Activated naive CD4-positive, alpha-beta T cell treated with anti-CD3 and anti-CD28 coated beads for 36 hours (primary cell): ENCODE results near the gene FERMT2. TPM values are rescaled to one million over a fixed set of nuclear protein-coding genes. Genes with fewer than 3 reads are reported as not detected.

Source experiments
- CTCF ChIA-PET: fragments of 350-600 bp; sonication (Branson Sonifier 250); formaldehyde crosslinking; loops from one replicate; lab custom pipeline; 2021; ENCODE audit warnings: antibody characterized with exemption; lab: Charles Lee
- DNase-seq: peaks from one replicate; pipeline ENCODE4 v3.0.0-alpha.2; 2020
- H3K27ac Mint-ChIP-seq: one replicate; pipeline ENCODE4 v1.8.0; 2021; ENCODE audit warnings: mild to moderate bottlenecking, mixed read lengths
- H3K27me3 Mint-ChIP-seq: one replicate; pipeline ENCODE4 v1.8.0; 2021; ENCODE audit warnings: low read depth, mixed read lengths
- H3K36me3 Mint-ChIP-seq: one replicate; pipeline ENCODE4 v1.8.0; 2021; ENCODE audit warnings: low read depth, mixed read lengths
- H3K4me1 Mint-ChIP-seq: one replicate; pipeline ENCODE4 v1.8.0; 2021; ENCODE audit warnings: low read depth, mixed read lengths
- H3K4me3 Mint-ChIP-seq: one replicate; pipeline ENCODE4 v1.8.0; 2021; ENCODE audit warnings: mild to moderate bottlenecking, moderate library complexity, mixed read lengths
- H3K9me3 Mint-ChIP-seq: one replicate; pipeline ENCODE4 v1.8.0; 2021; ENCODE audit warnings: mixed read lengths
- intact Hi-C: fragments of 100-400 bp; cut with micrococcal nuclease; formaldehyde crosslinking; loops from one replicate; pipeline ENCODE4 v1.15.1; 2023
- total RNA-seq, 2 experiments: library from RNA; stranded (reverse); gene quantifications; one replicate each; pipeline ENCODE4 v1.2.3, GENCODE V29; 2021

FERMT2 gene
- total RNA-seq, 2 experiments from 2014 or later, result 2.8 to 3.0 TPM

DNA sequence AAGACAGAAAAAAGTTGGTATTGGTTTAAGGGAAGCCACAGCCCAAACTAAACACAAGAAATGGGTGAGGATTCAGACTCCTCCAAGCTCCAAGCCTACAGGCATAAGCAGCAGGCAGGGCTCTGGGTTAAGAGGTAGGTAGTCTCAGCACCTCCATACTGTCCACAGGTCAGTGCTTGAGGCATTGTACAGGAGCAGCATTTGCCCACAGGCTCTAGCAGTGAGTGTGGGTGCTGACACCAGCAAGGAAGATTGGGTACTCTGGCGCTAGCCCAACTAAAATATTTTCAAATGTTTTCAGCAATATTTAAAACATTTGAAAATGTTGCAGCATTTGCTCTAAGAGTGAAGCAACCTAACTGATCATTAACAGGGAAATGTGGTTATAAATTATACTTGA is 33.1 kb downstream of the FERMT2 start:
- H3K27ac Mint-ChIP-seq, result no peak overlapping the region
- no peak overlapping the region for H3K4me3 Mint-ChIP-seq
- H3K36me3 Mint-ChIP-seq, result no peaks in the 10 kb centered on the region
- peaks cover 17% of the 10 kb centered on the region for H3K4me1 Mint-ChIP-seq
- DNase-seq, result peak; percentile 5
- no peaks in the 10 kb centered on the region for H3K9me3 Mint-ChIP-seq
- no peaks in the 10 kb centered on the region for H3K27me3 Mint-ChIP-seq
- CTCF ChIA-PET, result no interaction called here
- intact Hi-C loops, result loop anchor here (1.0 to 5.0 kb wide), 10 partner anchors 33 to 365 kb away; partner anchors contain the start of genes GPR137C, PSMC6 and TXNDC16

DNA sequence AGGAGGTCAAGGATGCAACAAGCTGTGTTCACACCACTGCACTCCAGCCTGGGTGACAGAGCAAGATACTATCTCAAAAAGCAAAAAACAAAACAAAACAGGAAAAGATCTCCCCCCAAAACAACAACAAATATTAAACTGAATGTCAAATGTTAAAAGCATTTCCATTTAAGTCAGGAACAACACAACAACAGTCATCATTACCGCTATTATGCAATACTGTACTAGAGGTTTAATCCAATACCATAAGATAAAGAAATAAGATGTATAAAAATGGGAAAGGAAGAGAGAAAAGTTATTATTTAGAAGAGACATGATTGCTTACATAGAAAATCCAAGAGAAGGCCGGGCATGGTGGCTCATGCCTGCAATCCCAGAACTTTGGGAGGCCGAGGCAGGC is 36.6 kb downstream of the FERMT2 start:
- H3K9me3 Mint-ChIP-seq, result no peaks in the 10 kb centered on the region
- H3K4me1 Mint-ChIP-seq, result peaks cover 14% of the 10 kb centered on the region
- H3K36me3 Mint-ChIP-seq, result no peaks in the 10 kb centered on the region
- no peak overlapping the region for H3K27ac Mint-ChIP-seq
- no peak for DNase-seq
- CTCF ChIA-PET, result interaction anchor here (0.9 kb wide), 1 partner anchor 12 kb away, joined by 3 read pairs; no protein-coding TSS in a partner anchor
- no peak overlapping the region for H3K4me3 Mint-ChIP-seq
- intact Hi-C loops, result no loop called here
- no peaks in the 10 kb centered on the region for H3K27me3 Mint-ChIP-seq

DNA sequence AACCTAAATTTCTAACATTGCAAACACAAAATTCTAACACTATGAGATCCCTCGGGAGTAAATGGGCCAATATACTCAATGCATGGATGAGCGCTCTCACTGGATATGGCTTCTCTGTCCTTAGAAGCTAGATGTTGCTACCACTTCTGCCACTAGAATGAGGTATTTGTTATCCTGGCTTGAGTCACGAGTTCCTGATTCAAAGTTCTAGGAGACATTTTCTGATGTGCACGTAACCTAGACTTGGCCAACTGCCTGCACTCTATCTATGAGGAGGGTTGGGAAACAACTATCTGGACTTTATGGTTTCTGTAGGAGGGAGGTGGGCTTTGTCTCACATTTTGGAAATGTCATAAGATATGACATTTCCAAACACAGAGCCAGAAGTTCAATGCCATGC is 37.6 kb downstream of the FERMT2 start:
- H3K4me1 Mint-ChIP-seq, result peaks cover 10% of the 10 kb centered on the region
- CTCF ChIA-PET, result interaction anchor here (0.9 kb wide), 1 partner anchor 13 kb away, joined by 3 read pairs; no protein-coding TSS in a partner anchor
- H3K9me3 Mint-ChIP-seq, result no peaks in the 10 kb centered on the region
- intact Hi-C loops, result no loop called here
- H3K36me3 Mint-ChIP-seq, result no peaks in the 10 kb centered on the region
- H3K4me3 Mint-ChIP-seq, result no peak overlapping the region
- no peaks in the 10 kb centered on the region for H3K27me3 Mint-ChIP-seq
- no peak overlapping the region for H3K27ac Mint-ChIP-seq
- no peak for DNase-seq

DNA sequence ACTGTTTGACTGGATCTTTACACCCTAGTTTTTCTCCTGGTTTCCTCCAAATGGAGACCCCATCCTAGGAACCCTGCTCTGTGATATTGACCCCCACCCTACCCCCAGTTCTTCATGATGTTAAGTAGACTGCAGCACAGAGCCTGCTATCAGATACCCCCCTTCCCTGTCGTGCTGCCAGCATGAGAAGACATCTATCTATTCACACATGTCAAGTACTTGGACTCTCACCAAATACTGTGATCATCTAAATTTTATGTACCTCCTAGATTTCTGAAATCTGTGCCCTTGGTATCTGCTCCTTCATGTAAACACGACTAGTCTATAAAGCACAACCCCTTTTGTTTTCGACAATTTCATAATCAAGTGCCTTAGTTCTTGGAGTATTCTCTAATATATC is 38.9 kb downstream of the FERMT2 start:
- no peak overlapping the region for H3K4me3 Mint-ChIP-seq
- no peaks in the 10 kb centered on the region for H3K9me3 Mint-ChIP-seq
- no peaks in the 10 kb centered on the region for H3K27me3 Mint-ChIP-seq
- intact Hi-C loops, result no loop called here
- no peaks in the 10 kb centered on the region for H3K36me3 Mint-ChIP-seq
- no peak for DNase-seq
- H3K4me1 Mint-ChIP-seq, result peaks cover under 1% of the 10 kb centered on the region
- H3K27ac Mint-ChIP-seq, result no peak overlapping the region
- CTCF ChIA-PET, result no interaction called here

DNA sequence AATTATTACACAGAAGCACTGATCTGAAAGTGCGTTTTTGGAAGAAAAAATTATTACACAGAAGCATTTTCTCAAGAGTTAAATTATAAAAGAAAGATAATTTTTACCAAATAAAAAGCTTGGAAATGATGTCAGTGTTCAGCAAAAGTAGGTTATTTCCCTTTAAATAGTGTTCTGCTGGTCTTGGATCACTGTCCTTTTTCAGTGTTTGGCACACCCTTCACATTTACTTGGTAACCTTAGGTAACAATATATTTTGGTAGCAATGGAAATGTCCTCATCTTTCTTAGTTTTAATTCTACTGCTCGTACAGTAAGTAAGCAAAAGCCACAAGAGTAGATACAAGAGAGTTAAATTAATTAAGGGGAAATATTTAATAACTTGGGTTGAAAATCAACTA is 40.3 kb downstream of the FERMT2 start:
- Mint-ChIP-seq H3K36me3 (no peaks in the 10 kb centered on the region), H3K9me3 (no peaks in the 10 kb centered on the region), H3K27me3 (no peaks in the 10 kb centered on the region), H3K4me3 (no peak overlapping the region), H3K4me1 (no peaks in the 10 kb centered on the region), H3K27ac (no peak overlapping the region)
- CTCF ChIA-PET, result interaction anchor here (0.7 kb wide), 2 partner anchors 385 to 478 kb away, joined by 3 read pairs; no protein-coding TSS in a partner anchor
- no peak for DNase-seq
- intact Hi-C loops, result no loop called here

DNA sequence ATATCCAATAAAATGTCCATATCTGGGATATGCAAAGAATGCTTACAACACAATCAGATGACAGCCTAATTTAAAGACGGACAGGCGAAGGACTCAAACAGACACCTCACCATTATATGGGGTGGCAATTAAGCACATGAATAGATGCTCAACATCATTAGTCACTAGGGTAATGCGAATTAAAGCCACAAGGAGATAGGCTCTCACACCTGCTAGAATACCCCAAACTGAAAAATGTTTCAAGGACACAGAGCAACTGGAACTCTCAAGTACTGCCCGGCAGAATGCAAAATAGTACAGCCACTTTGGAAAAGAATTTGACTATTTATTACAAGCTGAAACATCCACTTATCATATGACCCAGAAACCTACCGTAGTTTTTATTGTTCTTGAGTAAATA is 42.9 kb downstream of the FERMT2 start:
- CTCF ChIA-PET, result no interaction called here

DNA sequence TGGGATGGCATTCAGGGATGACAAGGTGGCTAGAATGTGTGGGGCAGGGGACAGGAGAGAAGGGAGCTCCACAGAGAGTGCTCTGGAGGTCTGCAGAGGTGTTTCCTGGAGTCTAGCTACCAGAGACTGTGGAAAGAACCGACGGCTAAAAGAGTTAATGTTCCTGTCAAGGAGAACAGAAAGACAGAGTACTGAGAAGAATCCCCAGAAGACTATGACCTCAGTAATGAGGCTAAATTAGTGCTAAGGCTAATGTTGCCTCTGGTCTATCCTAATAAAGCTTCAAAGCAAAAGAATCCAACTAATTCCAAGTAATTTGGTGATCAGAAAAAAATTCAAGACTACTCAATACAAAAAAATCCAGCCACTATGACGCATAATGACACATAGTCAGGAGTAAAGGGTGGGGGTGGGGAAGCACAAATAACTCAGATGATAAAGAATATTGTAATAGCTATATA is 44.7 kb downstream of the FERMT2 start:
- Mint-ChIP-seq H3K36me3 (no peaks in the 10 kb centered on the region), H3K27ac (no peak overlapping the region), H3K9me3 (no peaks in the 10 kb centered on the region), H3K4me1 (no peaks in the 10 kb centered on the region), H3K4me3 (no peak overlapping the region), H3K27me3 (no peaks in the 10 kb centered on the region)
- CTCF ChIA-PET, result no interaction called here
- no peak for DNase-seq
- intact Hi-C loops, result no loop called here

More for the DNA sequence above, 42.9 kb downstream of the FERMT2 start:
- no peak overlapping the region for H3K4me3 Mint-ChIP-seq
- DNase-seq, result no peak
- H3K4me1 Mint-ChIP-seq, result no peaks in the 10 kb centered on the region
- H3K27ac Mint-ChIP-seq, result no peak overlapping the region
- H3K9me3 Mint-ChIP-seq, result no peaks in the 10 kb centered on the region
- intact Hi-C loops, result no loop called here
- no peaks in the 10 kb centered on the region for H3K27me3 Mint-ChIP-seq
- H3K36me3 Mint-ChIP-seq, result no peaks in the 10 kb centered on the region

DNA sequence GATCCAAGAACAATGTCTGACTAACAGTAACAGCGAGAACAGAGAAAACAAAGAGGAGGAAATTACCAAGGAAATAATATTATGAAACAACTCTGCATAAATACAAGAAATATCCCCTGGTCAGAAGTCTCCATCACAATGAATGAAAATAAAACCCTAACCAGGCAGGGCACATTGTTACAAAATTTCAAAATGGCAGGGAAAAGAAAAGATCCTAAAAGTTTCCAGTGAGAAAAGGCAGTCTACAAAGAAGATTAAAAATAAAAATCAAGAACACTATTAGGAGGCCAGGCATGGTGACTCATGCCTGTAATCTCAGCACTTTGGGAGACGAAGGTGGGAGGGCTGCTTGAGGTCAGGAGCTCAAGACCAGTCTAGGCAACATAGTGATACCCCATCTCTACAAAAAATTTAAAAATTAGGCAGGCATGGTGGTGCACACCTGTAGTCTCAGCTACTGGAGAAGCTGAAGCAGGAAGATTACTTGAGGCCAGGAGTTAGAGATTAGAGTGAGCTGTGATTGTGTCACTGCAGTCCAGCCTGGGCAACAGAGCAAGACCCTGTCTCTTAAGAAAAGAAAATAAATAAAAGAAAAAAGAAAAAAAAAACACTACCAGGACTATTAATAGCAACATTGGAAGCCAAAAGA is 47.8 kb downstream of the FERMT2 start:
- intact Hi-C loops, result no loop called here

DNA sequence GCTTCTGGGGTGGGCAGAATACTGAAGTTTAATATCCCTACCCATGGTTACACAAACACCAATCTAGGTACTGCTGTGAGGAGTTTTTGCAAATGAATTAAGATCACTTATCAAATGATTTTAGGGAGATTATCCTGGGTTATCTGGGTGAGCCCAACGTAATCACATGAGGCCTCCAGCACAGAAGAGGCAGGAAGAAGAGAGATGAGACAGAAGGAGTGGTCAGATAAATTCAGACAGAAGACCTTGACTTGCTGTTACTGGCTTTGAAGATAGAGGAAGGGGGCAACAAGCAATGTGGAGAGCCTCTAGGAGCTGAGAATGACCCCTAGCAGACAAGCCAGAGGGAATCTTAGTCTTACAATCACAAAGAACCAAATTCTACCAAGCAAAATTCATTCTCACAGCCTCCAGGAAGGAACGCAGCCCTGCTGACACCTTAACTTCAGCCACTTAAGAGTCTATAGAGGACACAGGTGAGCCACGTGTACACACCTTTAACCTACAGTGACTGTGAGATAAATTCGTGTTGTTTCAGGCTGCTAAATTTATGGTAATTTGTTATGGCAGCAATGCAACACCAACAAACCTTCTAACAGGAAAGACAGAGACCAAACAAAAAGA is 49.4 kb downstream of the FERMT2 start:
- Mint-ChIP-seq H3K4me3 (no peak overlapping the region), H3K27ac (no peak overlapping the region), H3K36me3 (no peaks in the 10 kb centered on the region), H3K9me3 (no peaks in the 10 kb centered on the region), H3K4me1 (no peaks in the 10 kb centered on the region), H3K27me3 (no peaks in the 10 kb centered on the region)
- CTCF ChIA-PET, result interaction anchor here (0.6 kb wide), 1 partner anchor 1239 kb away, joined by 3 read pairs; no protein-coding TSS in a partner anchor
- intact Hi-C loops, result no loop called here
- no peak for DNase-seq

More for the DNA sequence above, 47.8 kb downstream of the FERMT2 start:
- H3K4me1 Mint-ChIP-seq, result no peaks in the 10 kb centered on the region
- no peaks in the 10 kb centered on the region for H3K9me3 Mint-ChIP-seq
- CTCF ChIA-PET, result interaction anchor here (0.6 kb wide), 1 partner anchor 565 kb away, joined by 3 read pairs; no protein-coding TSS in a partner anchor
- no peak overlapping the region for H3K27ac Mint-ChIP-seq
- H3K27me3 Mint-ChIP-seq, result no peaks in the 10 kb centered on the region
- no peaks in the 10 kb centered on the region for H3K36me3 Mint-ChIP-seq
- DNase-seq, result no peak
- H3K4me3 Mint-ChIP-seq, result no peak overlapping the region

DNA sequence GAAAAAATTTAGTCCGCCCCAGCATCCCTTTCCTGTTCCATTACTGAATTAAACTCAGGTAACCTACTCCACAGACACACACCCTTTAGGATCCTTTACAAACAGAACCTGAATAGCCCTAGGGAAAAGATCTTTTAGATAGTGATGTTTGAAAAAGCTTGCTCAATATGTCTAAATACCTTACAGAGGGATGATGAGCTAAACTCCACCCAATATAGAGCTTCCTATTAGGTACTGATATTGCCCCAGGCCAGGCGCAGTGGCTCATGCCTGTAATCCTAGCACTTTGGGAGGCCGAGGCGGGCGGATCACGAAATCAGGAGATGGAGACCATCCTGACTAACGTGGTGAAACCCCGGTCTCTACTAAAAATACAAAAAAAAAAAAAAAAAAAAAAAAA is 50.1 kb downstream of the FERMT2 start:
- H3K4me3 Mint-ChIP-seq, result no peak overlapping the region
- DNase-seq, result no peak
- H3K36me3 Mint-ChIP-seq, result no peaks in the 10 kb centered on the region
- no peaks in the 10 kb centered on the region for H3K27me3 Mint-ChIP-seq
- intact Hi-C loops, result no loop called here
- no peak overlapping the region for H3K27ac Mint-ChIP-seq
- no peaks in the 10 kb centered on the region for H3K9me3 Mint-ChIP-seq
- CTCF ChIA-PET, result interaction anchor here (0.6 kb wide), 1 partner anchor 1240 kb away, joined by 3 read pairs; no protein-coding TSS in a partner anchor
- no peaks in the 10 kb centered on the region for H3K4me1 Mint-ChIP-seq

DNA sequence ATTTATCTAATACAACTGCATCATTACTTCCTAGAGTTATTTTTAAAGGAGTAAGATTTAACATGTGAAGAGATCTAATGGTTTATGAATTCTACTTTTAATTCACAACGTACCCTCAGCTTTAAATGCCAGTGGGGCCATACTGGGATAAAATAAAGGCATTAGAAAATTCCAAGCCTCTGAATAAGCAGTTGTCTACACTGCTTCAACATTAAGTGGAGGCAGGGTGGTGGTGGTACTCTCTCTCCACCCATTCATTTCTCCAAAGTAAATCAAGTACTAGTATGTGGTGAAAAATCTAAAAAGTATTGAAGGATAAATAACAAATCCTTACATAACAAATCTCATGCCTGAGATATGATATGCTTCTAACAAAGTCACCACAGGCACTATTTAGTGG is 52.4 kb downstream of the FERMT2 start:
- Mint-ChIP-seq H3K27me3 (no peaks in the 10 kb centered on the region), H3K27ac (no peak overlapping the region), H3K9me3 (no peaks in the 10 kb centered on the region), H3K4me1 (peaks cover 5% of the 10 kb centered on the region), H3K4me3 (no peak overlapping the region), H3K36me3 (no peaks in the 10 kb centered on the region)
- CTCF ChIA-PET, result interaction anchor here (0.6 kb wide), 1 partner anchor 11 kb away, joined by 3 read pairs; no protein-coding TSS in a partner anchor
- no peak for DNase-seq
- intact Hi-C loops, result no loop called here

DNA sequence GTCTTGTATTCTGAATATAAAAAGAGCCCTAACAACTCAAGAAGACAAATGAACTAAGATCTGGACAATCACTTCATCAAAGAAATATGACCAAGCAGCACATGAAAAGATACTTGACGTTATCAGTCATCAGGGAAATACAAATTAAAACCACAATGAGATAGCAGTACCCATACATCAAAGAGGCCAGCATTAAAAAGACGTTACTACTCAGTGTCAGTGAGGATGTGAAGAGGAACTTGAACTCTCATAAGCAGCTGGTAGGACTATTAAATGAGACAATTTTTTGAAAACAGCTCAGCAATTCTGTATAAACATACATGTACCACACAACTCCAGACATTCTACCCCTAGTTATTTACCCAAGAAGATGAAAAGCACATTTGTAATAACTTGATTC is 55.9 kb downstream of the FERMT2 start:
- no peak overlapping the region for H3K27ac Mint-ChIP-seq
- H3K9me3 Mint-ChIP-seq, result no peaks in the 10 kb centered on the region
- no peak overlapping the region for H3K4me3 Mint-ChIP-seq
- no peaks in the 10 kb centered on the region for H3K36me3 Mint-ChIP-seq
- intact Hi-C loops, result no loop called here
- no peak for DNase-seq
- CTCF ChIA-PET, result interaction anchor here (0.5 kb wide), 1 partner anchor 48 kb away, joined by 5 read pairs; no protein-coding TSS in a partner anchor
- H3K27me3 Mint-ChIP-seq, result no peaks in the 10 kb centered on the region
- H3K4me1 Mint-ChIP-seq, result peaks cover 5% of the 10 kb centered on the region
